Adrenal gland (tissue), 12 donors: Measurements from ENCODE around the gene CSNK2B. TPM values are rescaled to one million over a fixed set of nuclear protein-coding genes. Genes with fewer than 3 reads are reported as not detected.

Experiments used
- DNase-seq, 7 donors: peaks; one replicate each; pipeline ENCODE4 v3.0.0-alpha.2; 2019 to 2020
- H3K27ac ChIP-seq, 5 donors: fragments of 200-600 bp; sonication (generic) in 4 of 5; 1 replicate in 3 of 5; 2 replicates in 2 of 5; pipeline versions ENCODE4 v1.5.1 to v1.8.0; 2016 to 2020; ENCODE audit warnings: mild to moderate bottlenecking in 1 of 5
- H3K27me3 ChIP-seq: fragments of 200-600 bp; 2 replicates; pipeline ENCODE4 v1.8.0; 2021
- H3K36me3 ChIP-seq, 2 donors: fragments of 200-600 bp; replicated peaks in 1 of 2; 1 replicate in 1 of 2; 2 replicates in 1 of 2; pipeline versions ENCODE4 v1.5.1 to v1.8.0; 2018 to 2022
- H3K4me1 ChIP-seq, 2 donors: fragments of 200-600 bp; replicated peaks in 1 of 2; 1 replicate in 1 of 2; 2 replicates in 1 of 2; pipeline versions ENCODE4 v1.5.1 to v1.8.0; 2018 to 2021
- H3K4me3 ChIP-seq, 4 donors: fragments of 200-600 bp; sonication (generic) in 3 of 4; one replicate each; pipeline ENCODE4 v1.5.1; 2016 to 2018
- H3K9me3 ChIP-seq, 3 donors: fragments of 200-600 bp; sonication (generic) in 1 of 3; replicated peaks in 1 of 3; 1 replicate in 2 of 3; 2 replicates in 1 of 3; pipeline versions ENCODE4 v1.5.1 to v1.8.0; 2016 to 2021
- POLR2A ChIP-seq, 2 donors: fragments of 450-650 bp; IDR thresholded peaks; one replicate each; pipeline ENCODE4 v1.6.1; 2017; ENCODE audit warnings: antibody characterized with exemption in 2 of 2, mild to moderate bottlenecking in 2 of 2, moderate library complexity in 1 of 2
- WGBS, 4 donors: extraction: QIAGEN DNeasy Blood & Tissue Kit in 2 of 4; methylation state at CpG; one replicate each; pipeline versions ENCODE4 v1.1.5 to v1.1.7; 2013 to 2017; 5-methylcytosine and 5-hydroxymethylcytosine counted together
- intact Hi-C, 2 donors: fragments of 100-400 bp; cut with DNase I; formaldehyde crosslinking; loops; one replicate each; pipeline versions ENCODE4 v1.14.1 to v1.15.0; 2022 to 2023
- polyA plus RNA-seq, 3 donors: library from polyadenylated mRNA; stranded (reverse); fragments of 200-250 nt in 2 of 3; fragments of 350-450 nt in 1 of 3; fragmentation: Illumina TruSeq in 1 of 3; extraction: RNeasy Lipid Tissue Mini Kit (QIAGEN cat#74804) in 1 of 3; gene quantifications; one replicate each; pipeline ENCODE4 v1.2.3, GENCODE V29; 2013 to 2014
- total RNA-seq, 9 donors: library from RNA; depleted of rRNA in 4 of 9; stranded (reverse); fragments of >200 nt in 4 of 9; fragments of 120-200 nt in 1 of 9; fragmentation: NEBNext Ultra II Directional in 1 of 9; extraction: Animal tissue kit (Norgen Biotek cat#: 25700) in 1 of 9; gene quantifications; one replicate each; pipeline versions ENCODE4 v1.1.0 to v1.2.4, GENCODE V29; 2013 to 2023
- TF ChIP-seq, protein P1 (sequence below), 6 experiments: fragments of 450-650 bp in 4 of 6; fragments of 200-600 bp in 2 of 6; sonication (generic) in 1 of 6; IDR thresholded peaks; 1 replicate in 5 of 6; 2 replicates in 1 of 6; pipeline versions ENCODE4 v1.5.1 to v1.8.0; 2016 to 2021; ENCODE audit warnings: antibody characterized with exemption in 6 of 6, mild to moderate bottlenecking in 2 of 6, moderate library complexity in 1 of 6
- donor health status: healthy with polysubstance abuse.
- donor health status: Bipolar disorder and iron deficiency.
- donor health status: DM: yes; HTN: yes; CAD: no.
- donor health status: DM: no; HTN: no; CAD: no.
- donor health status: DM: no; HTN: no; CAD: no.
- donor health status: DM: yes; HTN: yes; CAD: no.

Gene CSNK2B
- total and polyA plus RNA-seq, 12 donors: 142 to 324 (median 206) TPM

- no peak for TF ChIP-seq POLR2A (IDR thresholded peaks at IDR 0.05)
- TF ChIP-seq, protein P1, sequence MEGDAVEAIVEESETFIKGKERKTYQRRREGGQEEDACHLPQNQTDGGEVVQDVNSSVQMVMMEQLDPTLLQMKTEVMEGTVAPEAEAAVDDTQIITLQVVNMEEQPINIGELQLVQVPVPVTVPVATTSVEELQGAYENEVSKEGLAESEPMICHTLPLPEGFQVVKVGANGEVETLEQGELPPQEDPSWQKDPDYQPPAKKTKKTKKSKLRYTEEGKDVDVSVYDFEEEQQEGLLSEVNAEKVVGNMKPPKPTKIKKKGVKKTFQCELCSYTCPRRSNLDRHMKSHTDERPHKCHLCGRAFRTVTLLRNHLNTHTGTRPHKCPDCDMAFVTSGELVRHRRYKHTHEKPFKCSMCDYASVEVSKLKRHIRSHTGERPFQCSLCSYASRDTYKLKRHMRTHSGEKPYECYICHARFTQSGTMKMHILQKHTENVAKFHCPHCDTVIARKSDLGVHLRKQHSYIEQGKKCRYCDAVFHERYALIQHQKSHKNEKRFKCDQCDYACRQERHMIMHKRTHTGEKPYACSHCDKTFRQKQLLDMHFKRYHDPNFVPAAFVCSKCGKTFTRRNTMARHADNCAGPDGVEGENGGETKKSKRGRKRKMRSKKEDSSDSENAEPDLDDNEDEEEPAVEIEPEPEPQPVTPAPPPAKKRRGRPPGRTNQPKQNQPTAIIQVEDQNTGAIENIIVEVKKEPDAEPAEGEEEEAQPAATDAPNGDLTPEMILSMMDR (IDR thresholded peaks at IDR 0.05): no peak
- H3K4me3 ChIP-seq: no peak within 1 kb of the TSS
- WGBS, 4 donors: 75 to 89% (median 82%) methylated on average over 5 to 16 of the region's 16 CpGs
- H3K36me3 ChIP-seq: no peaks in the 10 kb centered on the region
- H3K9me3 ChIP-seq: no peaks in the 10 kb centered on the region
- no peak within 1 kb of the TSS for H3K27ac ChIP-seq
- intact Hi-C loops: no loop called here
- no peaks in the 10 kb centered on the region for H3K27me3 ChIP-seq
- no peak for DNase-seq
- H3K4me1 ChIP-seq: no peaks in the 10 kb centered on the region
Measured at GRCh38 chr6:31715022-31715958, 49.4 kb downstream of the CSNK2B start, which contains the start of gene LY6G6D. LY6G6D (plus strand) TSS chr6:31715348; CDS start chr6:31715356, 8 bp downstream.

DNA sequence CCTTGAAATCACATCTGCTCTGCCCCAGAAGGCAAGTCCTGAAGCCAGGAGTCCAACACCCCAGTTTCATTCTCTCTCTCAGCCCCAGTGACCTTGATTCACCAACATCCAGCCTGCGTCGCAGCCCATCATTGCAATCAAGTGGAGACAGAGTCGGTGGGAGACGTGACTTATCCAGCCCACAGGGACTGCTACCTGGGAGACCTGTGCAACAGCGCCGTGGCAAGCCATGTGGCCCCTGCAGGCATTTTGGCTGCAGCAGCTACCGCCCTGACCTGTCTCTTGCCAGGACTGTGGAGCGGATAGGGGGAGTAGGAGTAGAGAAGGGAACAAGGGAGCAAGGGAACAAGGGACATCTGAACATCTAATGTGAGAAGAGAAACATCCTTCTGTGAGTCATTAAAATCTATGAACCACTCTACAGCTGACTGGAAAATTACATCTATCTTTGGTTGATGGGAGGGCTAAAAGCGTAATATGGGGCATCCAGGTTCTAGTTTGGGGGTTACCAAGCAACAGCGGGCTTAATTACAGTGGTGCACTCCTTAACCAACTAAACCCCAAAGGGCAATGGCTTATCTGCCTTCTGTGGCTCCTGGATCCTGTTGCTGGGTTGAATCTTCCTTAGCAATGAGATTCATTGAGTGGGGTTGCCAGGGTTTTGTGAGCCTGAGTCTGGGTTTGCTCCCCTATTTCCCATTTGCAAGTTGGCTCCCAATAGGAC is 51.8 kb downstream of the CSNK2B start:
- 56 to 75% (median 72%) methylated on average over 10 of the region's 10 CpGs for WGBS, 4 donors
- Histone ChIP-seq H3K9me3 (no peaks in the 10 kb centered on the region), H3K27ac (no peak overlapping the region), H3K27me3 (no peaks in the 10 kb centered on the region), H3K4me1 (no peaks in the 10 kb centered on the region), H3K4me3 (no peak overlapping the region), H3K36me3 (no peaks in the 10 kb centered on the region)
- intact Hi-C loops: no loop called here
- TF ChIP-seq POLR2A (IDR thresholded peaks at IDR 0.05): no peak
- TF ChIP-seq, protein P1 (IDR thresholded peaks at IDR 0.05): no peak
- DNase-seq: no peak

DNA sequence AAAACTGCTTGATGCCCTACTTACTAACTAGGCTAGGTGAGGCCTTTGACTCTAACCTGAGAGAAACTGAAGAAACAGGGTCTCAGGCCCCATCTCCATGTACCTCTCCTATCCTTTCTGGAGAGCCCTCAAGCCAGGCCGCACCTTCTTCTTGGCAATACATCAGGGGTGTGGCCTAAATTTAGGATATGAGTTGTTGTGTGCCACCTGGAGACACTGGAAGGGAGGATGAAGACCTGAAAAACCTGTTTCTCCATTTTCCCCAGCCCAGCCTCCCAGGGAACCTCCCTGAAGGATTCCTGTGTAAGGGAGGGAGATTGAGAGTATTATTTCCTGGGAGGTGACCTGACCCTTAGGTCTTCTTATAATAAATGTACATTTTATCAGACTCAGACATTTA is 52.4 kb downstream of the CSNK2B start:
- Histone ChIP-seq H3K4me3 (no peak overlapping the region), H3K27me3 (no peaks in the 10 kb centered on the region), H3K36me3 (no peaks in the 10 kb centered on the region), H3K9me3 (no peaks in the 10 kb centered on the region), H3K4me1 (no peaks in the 10 kb centered on the region), H3K27ac (no peak overlapping the region)
- no peak for DNase-seq
- no peak for TF ChIP-seq POLR2A (IDR thresholded peaks at IDR 0.05)
- TF ChIP-seq, protein P1 (IDR thresholded peaks at IDR 0.05): no peak
- intact Hi-C loops: no loop called here
- WGBS, 4 donors: 75 to 86% (median 85%) methylated on average over 1 of the region's 1 CpG

- H3K4me1 ChIP-seq: no peaks in the 10 kb centered on the region
- WGBS, 4 donors: 77 to 81% (median 80%) methylated on average over 4 to 6 of the region's 6 CpGs
- no peak for DNase-seq
- H3K4me3 ChIP-seq: no peak overlapping the region
- H3K36me3 ChIP-seq: no peaks in the 10 kb centered on the region
- intact Hi-C loops: no loop called here
- no peak overlapping the region for H3K27ac ChIP-seq
- no peaks in the 10 kb centered on the region for H3K9me3 ChIP-seq
- H3K27me3 ChIP-seq: no peaks in the 10 kb centered on the region
- TF ChIP-seq, protein P1 (IDR thresholded peaks at IDR 0.05): no peak
- TF ChIP-seq POLR2A (IDR thresholded peaks at IDR 0.05): no peak
Measured at GRCh38 chr6:31719001-31719400, 53.1 kb downstream of the CSNK2B start.
